ENCODE data around the gene MX1. TPM values are rescaled to one million over a fixed set of nuclear protein-coding genes. Genes with fewer than 3 reads are reported as not detected.

The MX1 gene
- total RNA-seq, 1 donor from 2014 or later, result 10.0 TPM

- no peak for DNase-seq
These were observed 68.2 kb downstream of the MX1 start for GRCh38 chr21:41494242-41494641.

GRCh38 chr21:41497008-41497407, 71.0 kb downstream of the MX1 start:
- no peak for DNase-seq

GRCh38 chr21:41497788-41498187, 71.7 kb downstream of the MX1 start:
- no peak for DNase-seq

GRCh38 chr21:41499920-41500319, 73.9 kb downstream of the MX1 start:
- no peak for DNase-seq

GRCh38 chr21:41500363-41500762, 74.3 kb downstream of the MX1 start:
- no peak for DNase-seq

- DNase-seq, result no peak
These were observed 74.9 kb downstream of the MX1 start for GRCh38 chr21:41500931-41501381.

GRCh38 chr21:41501919-41502318, 75.9 kb downstream of the MX1 start:
- DNase-seq, result no peak

GRCh38 chr21:41503331-41503730, 77.3 kb downstream of the MX1 start:
- no peak for DNase-seq

GRCh38 chr21:41504030-41504429, 78.0 kb downstream of the MX1 start:
- DNase-seq, result no peak

- no peak for DNase-seq
These were observed 80.1 kb downstream of the MX1 start for GRCh38 chr21:41506005-41506594.

GRCh38 chr21:41506611-41507520, 80.8 kb downstream of the MX1 start:
- no peak for DNase-seq

GRCh38 chr21:41507521-41508414, 81.7 kb downstream of the MX1 start, which contains the start of gene TMPRSS2:
Gene TMPRSS2, minus strand, starts transcription at chr21:41508158. Its CDS starts 10,025 bp downstream, at chr21:41498133.
- DNase-seq, result no peak

GRCh38 chr21:41508415-41509144, 82.5 kb downstream of the MX1 start:
- no peak for DNase-seq

Other genes with a start within 250 kb of the MX1 start
- not detected in 2 replicates for gene FAM3B, start 109.4 kb upstream of the MX1 start, total RNA-seq
- 0.19 and 0.85 TPM in 2 replicates for gene MX2, start 64.2 kb upstream of the MX1 start, total RNA-seq
- gene TMPRSS2, start 81.9 kb downstream of the MX1 start, total RNA-seq, result not detected in 2 replicates

Data from dermis blood vessel endothelial cell (primary cell).